H1 (cell line): ENCODE data around the gene EDEM1. TPM values are rescaled to one million over a fixed set of nuclear protein-coding genes. Genes with fewer than 3 reads are reported as not detected.

Experiments used
- CTCF ChIA-PET: fragments of 300-600 bp; sonication (Branson Sonifier 250); formaldehyde crosslinking; loops from one replicate; lab custom pipeline; 2021; ENCODE audit not compliant: partially characterized antibody; lab: Charles Lee
- POLR2A ChIA-PET: fragments of 300-600 bp; sonication (Branson Sonifier 250); formaldehyde crosslinking; loops from one replicate; lab custom pipeline; 2021; ENCODE audit warnings: inconsistent platforms; ENCODE audit not compliant: partially characterized antibody; lab: Charles Lee
- DNase-seq, 2 experiments: peaks; one replicate each; pipeline versions ENCODE4 v3.0.0 to v3.0.0-alpha.2; 2010 to 2022; ENCODE audit warnings: low spot score in 2 of 2, low read depth in 1 of 2, mixed read lengths in 1 of 2
- FAIRE-seq: peaks from 2 replicates; lab custom pipeline; 2011; peaks lifted over from hg19 to GRCh38; lab: Jason Lieb, UNC
- H2AFZ ChIP-seq: 2 replicates; pipeline ENCODE4 v1.8.1; 2012; ENCODE audit warnings: low read length, inconsistent platforms
- H2AK5ac ChIP-seq: 2 replicates; pipeline ENCODE4 v1.6.1; 2013; ENCODE audit warnings: low read depth, low read length
- H2BK120ac ChIP-seq: replicated peaks from 2 replicates; pipeline ENCODE3; 2013; ENCODE audit warnings: low read depth, low read length, inconsistent platforms
- H2BK12ac ChIP-seq: 2 replicates; pipeline ENCODE4 v1.6.1; 2013; ENCODE audit warnings: low read depth, low read length
- H2BK15ac ChIP-seq: 2 replicates; pipeline ENCODE4 v1.6.1; 2013; ENCODE audit warnings: low read length
- H2BK20ac ChIP-seq: 2 replicates; pipeline ENCODE4 v1.6.1; 2013; ENCODE audit warnings: low read length
- H2BK5ac ChIP-seq: 2 replicates; pipeline ENCODE4 v1.6.1; 2013; ENCODE audit warnings: low read depth, low read length
- H3K14ac ChIP-seq: 2 replicates; pipeline ENCODE4 v1.6.1; 2013; ENCODE audit warnings: inconsistent platforms; ENCODE audit not compliant: insufficient read length
- H3K18ac ChIP-seq: 2 replicates; pipeline ENCODE4 v1.6.1; 2013; ENCODE audit warnings: low read length; ENCODE audit errors: extremely low read depth
- H3K23ac ChIP-seq: 2 replicates; pipeline ENCODE4 v1.6.1; 2013; ENCODE audit warnings: inconsistent platforms; ENCODE audit not compliant: insufficient read length
- H3K23me2 ChIP-seq: 2 replicates; pipeline ENCODE4 v1.6.1; 2013; ENCODE audit warnings: low read depth, low read length
- H3K27ac ChIP-seq: 2 replicates; pipeline ENCODE4 v1.6.1; 2011; ENCODE audit warnings: low read depth, low read length, inconsistent platforms
- H3K27me3 ChIP-seq, 4 experiments: replicated peaks in 1 of 4; 1 replicate in 1 of 4; 2 replicates in 3 of 4; pipeline versions ENCODE4 v1.6.1 to v1.8.1; 2011 to 2013; ENCODE audit warnings: low read length in 3 of 4, mild to moderate bottlenecking in 3 of 4, inconsistent platforms in 2 of 4, mixed read lengths in 2 of 4, moderate library complexity in 1 of 4; ENCODE audit not compliant: control insufficient read depth in 3 of 4, insufficient read depth in 3 of 4; ENCODE audit errors: extremely low read depth in 1 of 4
- H3K36me3 ChIP-seq, 4 experiments: 2 replicates each; pipeline versions ENCODE4 v1.6.1 to v1.8.1; 2011 to 2013; ENCODE audit warnings: mild to moderate bottlenecking in 4 of 4, low read length in 3 of 4, moderate library complexity in 2 of 4, control low read depth in 1 of 4, inconsistent platforms in 1 of 4; ENCODE audit not compliant: insufficient read depth in 4 of 4, control insufficient read depth in 2 of 4
- H3K4ac ChIP-seq: replicated peaks from 2 replicates; pipeline ENCODE3; 2013; ENCODE audit warnings: low read length, low read depth, mixed read lengths, inconsistent platforms; ENCODE audit not compliant: insufficient read length
- H3K4me1 ChIP-seq, 4 experiments: replicated peaks in 1 of 4; 1 replicate in 1 of 4; 2 replicates in 3 of 4; pipeline versions ENCODE4 v1.6.1 to v1.8.1; 2011 to 2013; ENCODE audit warnings: low read length in 3 of 4, inconsistent platforms in 2 of 4, mixed read lengths in 1 of 4; ENCODE audit not compliant: insufficient read depth in 4 of 4, control insufficient read depth in 3 of 4
- H3K4me2 ChIP-seq, 2 experiments: 2 replicates each; pipeline versions ENCODE4 v1.6.1 to v1.8.1; 2011 to 2013; ENCODE audit warnings: low read depth in 2 of 2, low read length in 2 of 2, control low read depth in 1 of 2, inconsistent platforms in 1 of 2, mild to moderate bottlenecking in 1 of 2; ENCODE audit not compliant: insufficient read depth in 1 of 2
- H3K4me3 ChIP-seq, 4 experiments: fragments of 200-600, 300-600 bp in 1 of 4; sonication (generic), shearing (Covaris generic), sonication (Bioruptor Twin) in 1 of 4; 2 replicates each; pipeline versions ENCODE4 v1.5.1 to v1.8.1; 2011 to 2016; ENCODE audit warnings: low read length in 4 of 4, low read depth in 3 of 4, control low read depth in 2 of 4, inconsistent platforms in 2 of 4, mild to moderate bottlenecking in 2 of 4, mixed read lengths in 1 of 4, moderate library complexity in 1 of 4; ENCODE audit not compliant: insufficient read depth in 2 of 4; ENCODE audit errors: extremely low read depth in 1 of 4
- H3K56ac ChIP-seq: replicated peaks from 2 replicates; pipeline ENCODE3; 2013; ENCODE audit warnings: low read depth, mild to moderate bottlenecking, mixed read lengths, low read length, inconsistent platforms; ENCODE audit not compliant: insufficient read length
- H3K79me1 ChIP-seq: 2 replicates; pipeline ENCODE4 v1.6.1; 2013; ENCODE audit warnings: low read depth, low read length, control low read depth
- H3K79me2 ChIP-seq, 2 experiments: 2 replicates each; pipeline versions ENCODE4 v1.6.1 to v1.8.1; 2012 to 2013; ENCODE audit warnings: low read length in 2 of 2, mild to moderate bottlenecking in 2 of 2, inconsistent platforms in 1 of 2; ENCODE audit not compliant: insufficient read depth in 2 of 2, control insufficient read depth in 1 of 2
- H3K9ac ChIP-seq, 4 experiments: replicated peaks in 1 of 4; 1 replicate in 1 of 4; 2 replicates in 3 of 4; pipeline versions ENCODE4 v1.6.1 to v1.8.1; 2011 to 2013; ENCODE audit warnings: low read depth in 3 of 4, low read length in 3 of 4, control low read depth in 2 of 4, mild to moderate bottlenecking in 2 of 4, moderate library complexity in 2 of 4, inconsistent platforms in 1 of 4; ENCODE audit errors: extremely low read depth in 1 of 4
- H3K9me3 ChIP-seq, 2 experiments: 2 replicates each; pipeline versions ENCODE4 v1.6.1 to v1.8.1; 2012 to 2013; ENCODE audit warnings: mild to moderate bottlenecking in 2 of 2, moderate library complexity in 2 of 2, control low read depth in 1 of 2, inconsistent platforms in 1 of 2, low read depth in 1 of 2, low read length in 1 of 2, mixed read lengths in 1 of 2; ENCODE audit not compliant: insufficient read depth in 2 of 2
- H4K20me1 ChIP-seq, 2 experiments: replicated peaks in 1 of 2; 2 replicates each; pipeline versions ENCODE3 to v1.8.1; 2011 to 2013; ENCODE audit warnings: inconsistent platforms in 2 of 2, low read length in 2 of 2, mild to moderate bottlenecking in 1 of 2; ENCODE audit not compliant: insufficient read depth in 2 of 2, control insufficient read depth in 1 of 2
- H4K5ac ChIP-seq: 2 replicates; pipeline ENCODE4 v1.6.1; 2013; ENCODE audit warnings: low read length, low read depth, mixed read lengths, inconsistent platforms; ENCODE audit not compliant: insufficient read length
- H4K8ac ChIP-seq: 2 replicates; pipeline ENCODE4 v1.8.0; 2013; ENCODE audit warnings: mild to moderate bottlenecking, moderate library complexity, low read length, inconsistent platforms; ENCODE audit not compliant: insufficient read depth; ENCODE audit errors: extremely low read depth
- H4K91ac ChIP-seq: replicated peaks from 2 replicates; pipeline ENCODE3; 2013; ENCODE audit warnings: low read length, mixed read lengths, inconsistent platforms; ENCODE audit not compliant: insufficient read length
- ATF2 ChIP-seq: IDR thresholded peaks from 2 replicates; pipeline ENCODE4 v1.6.1; 2012; ENCODE audit warnings: low read length, inconsistent platforms
- BCL11A ChIP-seq, 2 experiments: IDR thresholded peaks; one replicate each; pipeline ENCODE4 v1.6.1; 2011; ENCODE audit warnings: low read depth in 2 of 2, low read length in 2 of 2, mild to moderate bottlenecking in 2 of 2
- GTF2F1 ChIP-seq: IDR thresholded peaks from 2 replicates; pipeline ENCODE4 v1.6.1; 2012; ENCODE audit warnings: low read depth, low read length, improper control_type of control experiment, borderline replicate concordance
- HDAC2 ChIP-seq, 2 experiments: fragments of 300-600 bp in 1 of 2; sonication (generic) in 1 of 2; IDR thresholded peaks; 2 replicates each; pipeline ENCODE4 v1.6.1; 2011 to 2012; ENCODE audit warnings: low read depth in 2 of 2, low read length in 2 of 2, mild to moderate bottlenecking in 2 of 2, moderate library complexity in 2 of 2, borderline replicate concordance in 1 of 2, inconsistent platforms in 1 of 2
- HDAC6 ChIP-seq: IDR thresholded peaks from one replicate; pipeline ENCODE4 v1.7.1; 2012; ENCODE audit warnings: low read depth, mild to moderate bottlenecking, inconsistent platforms, low read length, moderate library complexity
- KDM1A ChIP-seq: fragments of 200-600, 300-600 bp; sonication (generic); IDR thresholded peaks from 2 replicates; pipeline ENCODE4 v1.7.1; 2016; ENCODE audit warnings: mild to moderate bottlenecking, low read length, borderline replicate concordance
- POLR2A ChIP-seq, 2 experiments: IDR thresholded peaks; 1 replicate in 1 of 2; 2 replicates in 1 of 2; pipeline ENCODE4 v1.6.1; 2011; ENCODE audit warnings: low read depth in 2 of 2, low read length in 2 of 2, mild to moderate bottlenecking in 2 of 2; ENCODE audit errors: control extremely low read depth in 1 of 2
- RAD21 ChIP-seq, 2 experiments: IDR thresholded peaks in 1 of 2; conservative IDR thresholded peaks in 1 of 2; 2 replicates each; pipeline ENCODE4 v1.6.1; 2011; ENCODE audit warnings: low read depth in 2 of 2, low read length in 2 of 2, improper control_type of control experiment in 1 of 2, inconsistent platforms in 1 of 2, mild to moderate bottlenecking in 1 of 2, moderate library complexity in 1 of 2
- RBBP5 ChIP-seq: IDR thresholded peaks from 2 replicates; pipeline ENCODE4 v1.7.1; 2012; ENCODE audit warnings: low read depth, mild to moderate bottlenecking, inconsistent platforms, low read length, moderate library complexity, borderline replicate concordance
- SP2 ChIP-seq: IDR thresholded peaks from 2 replicates; pipeline ENCODE4 v1.6.1; 2012; ENCODE audit warnings: mild to moderate bottlenecking, low read length, inconsistent platforms
- SUZ12 ChIP-seq: fragments of 200-600 bp; sonication (generic); IDR thresholded peaks from 2 replicates; pipeline ENCODE4 v1.6.1; 2012; ENCODE audit warnings: mild to moderate bottlenecking, inconsistent platforms, low read length, moderate library complexity, mixed read lengths
- TCF12 ChIP-seq: IDR thresholded peaks from 2 replicates; pipeline ENCODE4 v1.6.1; 2011; ENCODE audit warnings: low read depth, mild to moderate bottlenecking, low read length
- WGBS, 2 experiments: shearing (Covaris generic) in 1 of 2; methylation state at CpG; one replicate each; pipeline versions ENCODE4 v1.1.6 to v1.1.7; 2013 to 2015; ENCODE audit warnings: low lambda C conversion rate in 2 of 2, mixed read lengths in 2 of 2, inconsistent platforms in 1 of 2, low coverage in 1 of 2, missing lambda C conversion rate in 1 of 2; ENCODE audit not compliant: insufficient replicate concordance in 2 of 2, insufficient coverage in 1 of 2, insufficient read length in 1 of 2; ENCODE audit errors: extremely low coverage in 1 of 2, missing lambda C conversion rate in 1 of 2; 5-methylcytosine and 5-hydroxymethylcytosine counted together
- polyA plus RNA-seq, 7 experiments: library from polyadenylated mRNA; depleted of rRNA in 3 of 7; stranded (reverse) in 5 of 7; unstranded in 2 of 7; fragments of >200 nt in 5 of 7; fragments of 200-250 nt in 2 of 7; gene quantifications; 1 replicate in 5 of 7; 2 replicates in 1 of 7; 4 replicates in 1 of 7; pipeline versions ENCODE4 v1.2.1 to v1.2.3, GENCODE V29; 2011 to 2013; ENCODE audit warnings: missing spikeins in 2 of 7, mixed read lengths in 2 of 7
- total RNA-seq: library from RNA; stranded (reverse); fragmentation: NEBNext Ultra II Directional; extraction: Animal tissue kit (Norgen Biotek cat#: 25700); gene quantifications from 2 replicates; pipeline ENCODE4 v1.2.1, GENCODE V29; 2021

Gene EDEM1
- total and polyA plus RNA-seq, 2 of the 8 experiments (the other 6 are each of a cell fraction or from before 2014, with no cell fraction given) = 4.8 to 16.4 TPM

GRCh38 chr3:5194341-5194740, 6.8 kb downstream of the EDEM1 start:
- Histone ChIP-seq H4K8ac (no peak overlapping the region), H2BK20ac (no peak overlapping the region), H3K4me2 (no peak overlapping the region), H3K23ac (no peak overlapping the region), H3K23me2 (no peaks in the 10 kb centered on the region), H2BK12ac (no peak overlapping the region), H3K4me1 (peaks cover 0 to 9% (median 8%) of the 10 kb centered on the region in 4 experiments; a peak in 5 of 7 replicates), H3K4me3 (no peak overlapping the region), H3K79me1 (peaks cover 4% of the 10 kb centered on the region; the same call in 1 of the 2 replicates), H4K91ac (no peak overlapping the region), H3K9me3 (no peaks in the 10 kb centered on the region), H3K9ac (no peak overlapping the region), H2BK120ac (no peak overlapping the region), H4K5ac (no peak overlapping the region), H3K27me3 (no peaks in the 10 kb centered on the region), H2BK5ac (no peak overlapping the region), H2BK15ac (no peak overlapping the region), H3K79me2 (peaks cover 2 to 55% of the 10 kb centered on the region in 2 experiments; a peak in 3 of 4 replicates), H3K36me3 (peaks cover 0 to 6% (median 0%) of the 10 kb centered on the region in 4 experiments; a peak in 3 of 8 replicates), H3K18ac (no peak overlapping the region), H3K4ac (no peak overlapping the region), H2AFZ (no peak overlapping the region), H2AK5ac (no peak overlapping the region), H3K27ac (no peak overlapping the region), H3K56ac (no peak overlapping the region), H3K14ac (no peak overlapping the region), H4K20me1 (no peaks in the 10 kb centered on the region)
- FAIRE-seq (no peak), DNase-seq (no peak)
- CTCF ChIA-PET = interaction anchor here (1.1 to 2.4 kb wide), 3 partner anchors 11 to 38 kb away, joined by 4 to 10 read pairs (median 4); no protein-coding TSS in a partner anchor
- POLR2A ChIA-PET = interaction anchor here (0.6 to 5.8 kb wide), 2 partner anchors 9 to 34 kb away, joined by 3 to 46 read pairs; partner anchors contain the start of gene EDEM1
- WGBS, 2 experiments = 71% methylated on average over 2 of the region's 2 CpGs; no CpG with 5 or more reads in 1 of the 2 experiments
- TF ChIP-seq HDAC6 (no peak), GTF2F1 (no peak), HDAC2 (IDR thresholded peaks at IDR 0.05; ENCODE audit: borderline replicate concordance in 1 of 2, low read depth in 2 of 2, low read length in 2 of 2) (no peak), ATF2 (no peak), RAD21 (IDR thresholded peaks at IDR 0.05 in 1 of 2, conservative IDR thresholded peaks at IDR 0.05 in 1 of 2; ENCODE audit: low read depth in 2 of 2, low read length in 2 of 2) (no peak), KDM1A (no peak), BCL11A (IDR thresholded peaks at IDR 0.05; ENCODE audit: low read depth in 2 of 2, low read length in 2 of 2) (no peak), SP2 (no peak), TCF12 (no peak), POLR2A (IDR thresholded peaks at IDR 0.05; ENCODE audit: control extremely low read depth in 1 of 2, low read depth in 2 of 2, low read length in 2 of 2) (no peak), SUZ12 (no peak), RBBP5 (no peak)
